Tibial nerve (tissue), 4 donors: ENCODE results near the gene CCDC61. TPM values are rescaled to one million over a fixed set of nuclear protein-coding genes. Genes with fewer than 3 reads are reported as not detected.

ENCODE experiments used
- DNase-seq, 2 donors: peaks; one replicate each; pipeline ENCODE4 v3.0.0-alpha.2; 2019; ENCODE audit warnings: low spot score in 2 of 2
- H3K27ac ChIP-seq, 4 donors: fragments of 200-600 bp; sonication (generic) in 3 of 4; one replicate each; pipeline ENCODE4 v1.5.1; 2017 to 2019; ENCODE audit warnings: mild to moderate bottlenecking in 1 of 4
- H3K27me3 ChIP-seq, 2 donors: fragments of 200-600 bp; sonication (generic) in 1 of 2; one replicate each; pipeline versions ENCODE4 v1.5.1 to v1.6.0; 2017 to 2019
- H3K36me3 ChIP-seq, 3 donors: fragments of 200-600 bp; sonication (generic); one replicate each; pipeline ENCODE4 v1.5.1; 2018 to 2019
- H3K4me1 ChIP-seq, 4 donors: fragments of 200-600 bp; sonication (generic) in 3 of 4; one replicate each; pipeline ENCODE4 v1.5.1; 2017 to 2019
- H3K4me3 ChIP-seq, 4 donors: fragments of 200-600 bp; sonication (generic) in 3 of 4; one replicate each; pipeline ENCODE4 v1.5.1; 2017 to 2019; ENCODE audit warnings: mild to moderate bottlenecking in 1 of 4, moderate library complexity in 1 of 4
- H3K9me3 ChIP-seq, 4 donors: fragments of 200-600 bp; sonication (generic) in 3 of 4; one replicate each; pipeline ENCODE4 v1.5.1; 2017 to 2019
- CTCF ChIP-seq, 5 experiments: fragments of 200-600 bp in 3 of 5; fragments of 450-650 bp in 2 of 5; sonication (generic) in 3 of 5; IDR thresholded peaks; one replicate each; pipeline ENCODE4 v1.5.1; 2016 to 2019; ENCODE audit warnings: antibody characterized with exemption in 5 of 5, mild to moderate bottlenecking in 3 of 5, moderate library complexity in 2 of 5
- EP300 ChIP-seq, 2 donors: sonication (generic); formaldehyde crosslinking; IDR thresholded peaks; one replicate each; pipeline ENCODE4 v1.6.1; 2017; ENCODE audit warnings: antibody characterized with exemption in 2 of 2, mild to moderate bottlenecking in 1 of 2
- POLR2A ChIP-seq, 2 donors: fragments of 450-650 bp; IDR thresholded peaks; one replicate each; pipeline ENCODE4 v1.6.1; 2017; ENCODE audit warnings: antibody characterized with exemption in 2 of 2, mild to moderate bottlenecking in 2 of 2, moderate library complexity in 2 of 2
- WGBS, 2 donors: methylation state at CpG; one replicate each; pipeline ENCODE4 v1.1.5; 2018; 5-methylcytosine and 5-hydroxymethylcytosine counted together
- total RNA-seq, 4 donors: library from RNA; depleted of rRNA; stranded (reverse); fragments of >200 nt; gene quantifications; one replicate each; pipeline ENCODE4 v1.1.0, GENCODE V29; 2016

The CCDC61 gene
- total RNA-seq, 4 donors from 2014 or later: 16.2 to 31.4 (median 21.3) TPM

GRCh38 chr19:45959517-45960025 lies 35.7 kb upstream of the CCDC61 start:
- Histone ChIP-seq H3K36me3 (no peaks in the 10 kb centered on the region), H3K27me3 (peaks cover 0 to 56% of the 10 kb centered on the region in 2 donors), H3K4me1 (peaks cover 0 to 5% (median 0%) of the 10 kb centered on the region in 4 donors), H3K27ac (no peak overlapping the region), H3K9me3 (no peaks in the 10 kb centered on the region), H3K4me3 (no peak overlapping the region)
- no peak for DNase-seq
- 60 to 69% methylated on average over 8 of the region's 8 CpGs for WGBS, 2 donors
- no peak for TF ChIP-seq EP300 (IDR thresholded peaks at IDR 0.05)
- TF ChIP-seq POLR2A (IDR thresholded peaks at IDR 0.05): no peak
- no peak for TF ChIP-seq CTCF (IDR thresholded peaks at IDR 0.05)

- Histone ChIP-seq H3K4me1 (peaks cover 0 to 5% (median 0%) of the 10 kb centered on the region in 4 donors), H3K27ac (no peak overlapping the region), H3K27me3 (peaks cover 0 to 53% of the 10 kb centered on the region in 2 donors), H3K9me3 (no peaks in the 10 kb centered on the region), H3K36me3 (no peaks in the 10 kb centered on the region), H3K4me3 (no peak overlapping the region)
- TF ChIP-seq CTCF (IDR thresholded peaks at IDR 0.05) (no peak), POLR2A (IDR thresholded peaks at IDR 0.05) (no peak)
- WGBS, 2 donors: 20 to 23% methylated on average over 17 to 18 of the region's 19 CpGs
- no peak for DNase-seq
These were observed 34.6 kb upstream of the CCDC61 start for GRCh38 chr19:45960595-45961235.

- TF ChIP-seq CTCF (IDR thresholded peaks at IDR 0.05) (no peak), POLR2A (IDR thresholded peaks at IDR 0.05) (no peak), EP300 (IDR thresholded peaks at IDR 0.05) (no peak)
- WGBS, 2 donors: 84 to 87% methylated on average over 15 of the region's 15 CpGs
- H3K36me3 ChIP-seq: no peaks in the 10 kb centered on the region
- H3K4me3 ChIP-seq: no peak overlapping the region
- no peaks in the 10 kb centered on the region for H3K4me1 ChIP-seq
- peaks cover 0 to 53% of the 10 kb centered on the region in 2 donors for H3K27me3 ChIP-seq
- H3K9me3 ChIP-seq: no peaks in the 10 kb centered on the region
- DNase-seq: no peak
- no peak overlapping the region for H3K27ac ChIP-seq
These were observed 33.2 kb upstream of the CCDC61 start for GRCh38 chr19:45962021-45962420.

GRCh38 chr19:45967246-45967645 lies 28.0 kb upstream of the CCDC61 start:
- Histone ChIP-seq H3K9me3 (no peaks in the 10 kb centered on the region), H3K4me1 (no peaks in the 10 kb centered on the region), H3K27ac (no peak overlapping the region), H3K4me3 (no peak overlapping the region), H3K27me3 (peaks cover 0 to 65% of the 10 kb centered on the region in 2 donors), H3K36me3 (no peaks in the 10 kb centered on the region)
- TF ChIP-seq CTCF (IDR thresholded peaks at IDR 0.05): no peak
- no peak for TF ChIP-seq EP300 (IDR thresholded peaks at IDR 0.05)
- TF ChIP-seq POLR2A (IDR thresholded peaks at IDR 0.05): no peak
- 53% methylated on average over 7 of the region's 7 CpGs for WGBS, 2 donors
- no peak for DNase-seq

- Histone ChIP-seq H3K4me1 (peaks cover 0 to 7% (median 0%) of the 10 kb centered on the region in 4 donors), H3K4me3 (no peak overlapping the region), H3K27ac (no peak overlapping the region), H3K9me3 (no peaks in the 10 kb centered on the region), H3K27me3 (peaks cover 0 to 76% of the 10 kb centered on the region in 2 donors), H3K36me3 (no peaks in the 10 kb centered on the region)
- TF ChIP-seq EP300 (IDR thresholded peaks at IDR 0.05) (no peak), POLR2A (IDR thresholded peaks at IDR 0.05) (no peak), CTCF (IDR thresholded peaks at IDR 0.05) (no peak)
- WGBS, 2 donors: 85 to 90% methylated on average over 9 of the region's 9 CpGs
- DNase-seq: no peak
These were observed 26.6 kb upstream of the CCDC61 start for GRCh38 chr19:45968626-45969025.
